Activated CD8-positive, alpha-beta memory T cell treated with anti-CD3 and anti-CD28 coated beads for 1 hour (primary cell): ENCODE measurements around the gene CBFA2T2.
"Not testable (repeated sequence)": the region's sequence is repeated elsewhere in the genome, so short reads cannot be mapped to it uniquely, and the experiment has no call there.

Experiments
- DNase-seq, 2 donors: peaks; one replicate each; pipeline ENCODE4 v3.0.0-alpha.2; 2020; ENCODE audit warnings: low read depth in 1 of 2; ENCODE audit errors: extremely low read depth in 1 of 2

The CBFA2T2 gene

GRCh38 chr20:33490023-33490933 is at the start of gene CBFA2T2:
Gene CBFA2T2, plus strand, starts transcription at chr20:33490096. Its CDS starts 172 bp downstream, at chr20:33490268.
- DNase-seq = peak in 1 of 2 donors; percentile 0

- DNase-seq = not testable (repeated sequence)
These were observed 49.3 kb upstream of the CBFA2T2 start for GRCh38 chr20:33440562-33440961.

GRCh38 chr20:33441142-33441955 is 48.5 kb upstream of the CBFA2T2 start:
- no peak for DNase-seq

- DNase-seq = no peak
These were observed 47.5 kb upstream of the CBFA2T2 start for GRCh38 chr20:33442136-33443005.

GRCh38 chr20:33443006-33443511 is 46.8 kb upstream of the CBFA2T2 start:
- no peak for DNase-seq

- peak; percentile 55 to 81 for DNase-seq
These were observed 46.2 kb upstream of the CBFA2T2 start, which contains the start of gene SNTA1 for GRCh38 chr20:33443512-33444239. Gene SNTA1, minus strand, starts transcription at chr20:33443763. Its CDS starts 143 bp downstream, at chr20:33443620.

- DNase-seq = no peak
These were observed 44.9 kb upstream of the CBFA2T2 start for GRCh38 chr20:33444797-33445560.

- no peak for DNase-seq
These were observed 43.8 kb upstream of the CBFA2T2 start for GRCh38 chr20:33445881-33446625.

GRCh38 chr20:33450867-33451266 is 39.0 kb upstream of the CBFA2T2 start:
- no peak for DNase-seq

GRCh38 chr20:33456916-33457642 is 32.8 kb upstream of the CBFA2T2 start:
- DNase-seq = peak; percentile 38 to 70

- DNase-seq = no peak
These were observed 30.3 kb upstream of the CBFA2T2 start for GRCh38 chr20:33459599-33459998.

- DNase-seq = no peak
These were observed 29.2 kb upstream of the CBFA2T2 start for GRCh38 chr20:33460711-33461110.

- no peak for DNase-seq
These were observed 26.4 kb upstream of the CBFA2T2 start for GRCh38 chr20:33463332-33464101.

- DNase-seq = not testable (repeated sequence)
These were observed 25.1 kb upstream of the CBFA2T2 start for GRCh38 chr20:33464759-33465158.

GRCh38 chr20:33465481-33466302 is 24.2 kb upstream of the CBFA2T2 start:
- DNase-seq = no peak

- DNase-seq = no peak
These were observed 23.6 kb upstream of the CBFA2T2 start for GRCh38 chr20:33466303-33466646.
